HG03469 (cell line): Measurements from ENCODE around the gene SIGLEC8.
"Not testable (repeated sequence)": the region's sequence is repeated elsewhere in the genome, so short reads cannot be mapped to it uniquely, and the experiment has no call there.

ENCODE experiments used
- ATAC-seq: cut with Tn5 transposase; IDR thresholded peaks from one replicate; pipeline ENCODE4 v1.9.1; 2021; ENCODE audit warnings: mild to moderate bottlenecking, moderate library complexity, moderate number of reproducible peaks; ENCODE audit not compliant: unreplicated experiment

The SIGLEC8 gene

GRCh38 chr19:51448011-51448410 lies 10.2 kb downstream of the SIGLEC8 start:
- no peak for ATAC-seq

GRCh38 chr19:51447510-51447909 lies 10.7 kb downstream of the SIGLEC8 start:
- not testable (repeated sequence) for ATAC-seq

GRCh38 chr19:51441410-51442390 lies 16.6 kb downstream of the SIGLEC8 start:
- ATAC-seq = peak; percentile 76

GRCh38 chr19:51440846-51441409 lies 17.3 kb downstream of the SIGLEC8 start:
- ATAC-seq = no peak

- no peak for ATAC-seq
Observed at GRCh38 chr19:51440052-51440451, 18.2 kb downstream of the SIGLEC8 start.

GRCh38 chr19:51439021-51439465 lies 19.2 kb downstream of the SIGLEC8 start:
- ATAC-seq = no peak

- ATAC-seq = no peak
Observed at GRCh38 chr19:51434456-51434855, 23.8 kb downstream of the SIGLEC8 start.

- no peak for ATAC-seq
Observed at GRCh38 chr19:51433043-51433442, 25.2 kb downstream of the SIGLEC8 start.

GRCh38 chr19:51431124-51431523 lies 27.1 kb downstream of the SIGLEC8 start:
- ATAC-seq = no peak

- no peak for ATAC-seq
Observed at GRCh38 chr19:51430221-51430620, 28.0 kb downstream of the SIGLEC8 start.

GRCh38 chr19:51427201-51427600 lies 31.1 kb downstream of the SIGLEC8 start:
- no peak for ATAC-seq

- ATAC-seq = no peak
Observed at GRCh38 chr19:51422053-51422448, 36.2 kb downstream of the SIGLEC8 start.

GRCh38 chr19:51421229-51422052 lies 36.8 kb downstream of the SIGLEC8 start:
- no peak for ATAC-seq

- ATAC-seq = not testable (repeated sequence)
Observed at GRCh38 chr19:51420511-51420910, 37.7 kb downstream of the SIGLEC8 start.

- no peak for ATAC-seq
Observed at GRCh38 chr19:51418707-51419106, 39.5 kb downstream of the SIGLEC8 start.

GRCh38 chr19:51417810-51418157 lies 40.5 kb downstream of the SIGLEC8 start:
- no peak for ATAC-seq

- ATAC-seq = no peak
Observed at GRCh38 chr19:51417107-51417809, 41.0 kb downstream of the SIGLEC8 start, which contains the start of gene SIGLEC10. SIGLEC10 (minus strand) TSS chr19:51417642; CDS start chr19:51417581, 61 bp downstream.

- ATAC-seq = not testable (repeated sequence)
Observed at GRCh38 chr19:51416422-51416821, 41.8 kb downstream of the SIGLEC8 start.

GRCh38 chr19:51415187-51415586 lies 43.1 kb downstream of the SIGLEC8 start:
- no peak for ATAC-seq

GRCh38 chr19:51410950-51411748 lies 47.1 kb downstream of the SIGLEC8 start:
- no peak for ATAC-seq
